Esophagus squamous epithelium (tissue), 4 donors: ENCODE measurements around the gene KLRC2.

Experiments
- POLR2A ChIP-seq, 4 donors: fragments of 450-650 bp; IDR thresholded peaks; one replicate each; pipeline ENCODE4 v1.6.1; 2017; ENCODE audit warnings: antibody characterized with exemption in 4 of 4, mild to moderate bottlenecking in 4 of 4, moderate library complexity in 3 of 4
- TF ChIP-seq, protein P1 (sequence below), 6 experiments: fragments of 450-650 bp in 4 of 6; fragments of 200-600 bp in 2 of 6; sonication (generic) in 2 of 6; IDR thresholded peaks; one replicate each; pipeline ENCODE4 v1.5.1; 2016 to 2019; ENCODE audit warnings: antibody characterized with exemption in 6 of 6, mild to moderate bottlenecking in 4 of 6, moderate library complexity in 4 of 6

DNA sequence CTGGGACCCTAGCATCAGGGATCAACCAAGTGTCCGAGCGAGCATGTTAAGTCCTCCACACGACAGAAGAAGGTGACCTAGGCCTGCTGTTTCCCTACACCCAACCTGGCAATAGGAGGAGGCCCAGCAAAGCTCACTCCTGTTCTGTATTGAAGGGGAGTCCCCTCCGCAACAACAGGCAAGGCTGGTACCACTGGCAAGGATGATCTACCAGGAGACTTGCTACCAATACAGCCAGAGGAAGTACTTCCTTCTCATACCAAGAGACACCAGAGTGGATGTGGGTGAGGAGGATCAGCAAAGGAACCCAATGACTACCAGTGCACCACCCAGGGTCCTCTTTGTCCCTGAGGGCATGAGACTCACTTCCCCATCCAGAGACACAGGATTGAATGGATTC lies 12.4 kb upstream of the KLRC2 start:
- TF ChIP-seq, protein P1, sequence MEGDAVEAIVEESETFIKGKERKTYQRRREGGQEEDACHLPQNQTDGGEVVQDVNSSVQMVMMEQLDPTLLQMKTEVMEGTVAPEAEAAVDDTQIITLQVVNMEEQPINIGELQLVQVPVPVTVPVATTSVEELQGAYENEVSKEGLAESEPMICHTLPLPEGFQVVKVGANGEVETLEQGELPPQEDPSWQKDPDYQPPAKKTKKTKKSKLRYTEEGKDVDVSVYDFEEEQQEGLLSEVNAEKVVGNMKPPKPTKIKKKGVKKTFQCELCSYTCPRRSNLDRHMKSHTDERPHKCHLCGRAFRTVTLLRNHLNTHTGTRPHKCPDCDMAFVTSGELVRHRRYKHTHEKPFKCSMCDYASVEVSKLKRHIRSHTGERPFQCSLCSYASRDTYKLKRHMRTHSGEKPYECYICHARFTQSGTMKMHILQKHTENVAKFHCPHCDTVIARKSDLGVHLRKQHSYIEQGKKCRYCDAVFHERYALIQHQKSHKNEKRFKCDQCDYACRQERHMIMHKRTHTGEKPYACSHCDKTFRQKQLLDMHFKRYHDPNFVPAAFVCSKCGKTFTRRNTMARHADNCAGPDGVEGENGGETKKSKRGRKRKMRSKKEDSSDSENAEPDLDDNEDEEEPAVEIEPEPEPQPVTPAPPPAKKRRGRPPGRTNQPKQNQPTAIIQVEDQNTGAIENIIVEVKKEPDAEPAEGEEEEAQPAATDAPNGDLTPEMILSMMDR (IDR thresholded peaks at IDR 0.05) = no peak
- TF ChIP-seq POLR2A (IDR thresholded peaks at IDR 0.05) = no peak
